ENCODE results near the gene PRICKLE1. TPM values are rescaled to one million over a fixed set of nuclear protein-coding genes. Genes with fewer than 3 reads are reported as not detected.

The PRICKLE1 gene
- total RNA-seq, 1 donor from 2014 or later: 9.4 TPM

DNA sequence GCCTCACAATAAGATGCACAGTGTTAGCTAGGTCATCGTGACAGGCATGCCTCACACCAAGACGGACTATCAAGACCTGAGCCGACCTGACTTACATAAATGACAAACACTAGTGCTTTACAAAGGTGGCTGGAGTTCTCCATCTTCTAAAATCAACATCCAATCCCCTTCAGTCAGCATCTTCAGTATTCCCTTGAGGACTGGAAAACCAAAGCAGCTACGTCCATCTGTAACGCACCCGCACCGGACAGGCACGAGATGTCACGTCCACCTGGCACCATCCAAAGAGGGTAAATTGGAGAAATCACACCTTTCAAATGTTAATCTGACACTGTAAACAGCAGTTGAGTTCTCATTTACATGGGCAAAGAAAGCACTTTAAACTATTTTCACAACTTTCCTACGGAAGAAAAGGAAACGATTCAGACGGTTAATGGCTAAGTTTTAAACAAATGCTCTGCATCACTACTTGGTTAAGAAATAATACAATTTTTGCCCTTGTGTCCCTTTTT, 130.2 kb downstream of the PRICKLE1 start:
- H3K27me3 Mint-ChIP-seq (ENCODE audit: low read depth): no peaks in the 10 kb centered on the region
- H3K36me3 Mint-ChIP-seq (ENCODE audit: low read depth): peaks cover 19% of the 10 kb centered on the region

GRCh38 chr12:42458575-42458974, 131.0 kb downstream of the PRICKLE1 start:
- H3K27me3 Mint-ChIP-seq (ENCODE audit: low read depth): no peaks in the 10 kb centered on the region
- no peaks in the 10 kb centered on the region for H3K9me3 Mint-ChIP-seq
- H3K4me1 Mint-ChIP-seq: no peaks in the 10 kb centered on the region
- H3K36me3 Mint-ChIP-seq (ENCODE audit: low read depth): peaks cover 19% of the 10 kb centered on the region
- no peak overlapping the region for H3K4me3 Mint-ChIP-seq
- no peak overlapping the region for H3K27ac Mint-ChIP-seq (ENCODE audit: unreplicated experiment)
- no peak for TF ChIP-seq CTCF (conservative IDR thresholded peaks at IDR 0.05)
- DNase-seq (ENCODE audit: low read depth, low spot score): no peak

More for the DNA sequence above, 130.2 kb downstream of the PRICKLE1 start:
- H3K4me3 Mint-ChIP-seq: no peak overlapping the region
- H3K4me1 Mint-ChIP-seq: no peaks in the 10 kb centered on the region
- H3K9me3 Mint-ChIP-seq: no peaks in the 10 kb centered on the region
- no peak for TF ChIP-seq CTCF (conservative IDR thresholded peaks at IDR 0.05)
- H3K27ac Mint-ChIP-seq (ENCODE audit: unreplicated experiment): peak overlapping the region; percentile 35
- no peak for DNase-seq (ENCODE audit: low read depth, low spot score)

DNA sequence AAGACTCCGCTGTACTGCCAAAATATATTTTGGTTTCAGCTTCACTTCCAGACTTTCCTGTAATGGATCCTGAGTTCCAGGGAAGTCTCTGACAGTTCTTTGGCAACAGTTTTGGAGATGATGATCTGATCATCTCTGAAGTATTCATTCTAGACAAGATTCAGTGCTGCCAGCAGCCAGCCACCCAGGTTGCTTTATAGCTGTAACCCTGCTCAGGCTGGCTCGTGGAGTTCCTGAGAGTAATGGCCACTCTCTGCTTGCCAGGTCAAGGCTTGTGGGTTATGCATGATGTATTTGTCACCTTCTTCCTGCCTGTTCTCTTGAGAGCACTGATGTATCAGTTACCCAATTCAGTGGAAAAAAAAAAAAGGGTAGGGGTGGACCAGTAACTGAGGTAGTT, 139.3 kb downstream of the PRICKLE1 start:
- peaks cover 27% of the 10 kb centered on the region for H3K4me1 Mint-ChIP-seq
- H3K4me3 Mint-ChIP-seq: no peak overlapping the region
- no peak for TF ChIP-seq CTCF (conservative IDR thresholded peaks at IDR 0.05)
- peak overlapping the region; percentile 57 for H3K27ac Mint-ChIP-seq (ENCODE audit: unreplicated experiment)
- H3K9me3 Mint-ChIP-seq: no peaks in the 10 kb centered on the region
- no peaks in the 10 kb centered on the region for H3K27me3 Mint-ChIP-seq (ENCODE audit: low read depth)
- H3K36me3 Mint-ChIP-seq (ENCODE audit: low read depth): peaks cover 35% of the 10 kb centered on the region
- no peak for DNase-seq (ENCODE audit: low read depth, low spot score)

GRCh38 chr12:42448841-42449240, 140.7 kb downstream of the PRICKLE1 start:
- DNase-seq (ENCODE audit: low read depth, low spot score): no peak
- Mint-ChIP-seq H3K27ac (ENCODE audit: unreplicated experiment) (no peak overlapping the region), H3K36me3 (ENCODE audit: low read depth) (peaks cover 47% of the 10 kb centered on the region), H3K9me3 (peaks cover 7% of the 10 kb centered on the region), H3K4me1 (peaks cover 27% of the 10 kb centered on the region), H3K4me3 (no peak overlapping the region), H3K27me3 (ENCODE audit: low read depth) (no peaks in the 10 kb centered on the region)
- no peak for TF ChIP-seq CTCF (conservative IDR thresholded peaks at IDR 0.05)

- peaks cover 8% of the 10 kb centered on the region for H3K9me3 Mint-ChIP-seq
Observed at GRCh38 chr12:42447371-42447786, 142.2 kb downstream of the PRICKLE1 start.

More at GRCh38 chr12:42447371-42447786, 142.2 kb downstream of the PRICKLE1 start:
- peaks cover 56% of the 10 kb centered on the region for H3K36me3 Mint-ChIP-seq (ENCODE audit: low read depth)
- H3K27me3 Mint-ChIP-seq (ENCODE audit: low read depth): no peaks in the 10 kb centered on the region
- peak overlapping the region; percentile 37 for H3K27ac Mint-ChIP-seq (ENCODE audit: unreplicated experiment)
- H3K4me3 Mint-ChIP-seq: no peak overlapping the region
- peaks cover 31% of the 10 kb centered on the region for H3K4me1 Mint-ChIP-seq
- no peak for DNase-seq (ENCODE audit: low read depth, low spot score)
- no peak for TF ChIP-seq CTCF (conservative IDR thresholded peaks at IDR 0.05)
